Panc1 (cell line): Measurements from ENCODE around the gene MUC3A. TPM values are rescaled to one million over a fixed set of nuclear protein-coding genes. Genes with fewer than 3 reads are reported as not detected.
A peak's percentile ranks its signal among the peaks of the same experiment; 100 is the strongest.
"Not testable (repeated sequence)": the region's sequence is repeated elsewhere in the genome, so short reads cannot be mapped to it uniquely, and the experiment has no call there.

ENCODE experiments used
- ATAC-seq: fragments of 200-7000 bp; cut with Tn5 transposase; 2 replicates; pipeline ENCODE4 v1.9.1; 2020; ENCODE audit warnings: mild to moderate bottlenecking, moderate library complexity
- BruUV-seq: library from RNA; stranded (reverse); fragments of 400-500 nt; replicated peaks from 2 replicates; lab custom pipeline; 2021; lab: Mats Ljungman, UMichigan
- CTCF ChIA-PET: fragments of 300-600 bp; sonication (Branson Sonifier 250); formaldehyde crosslinking; loops from one replicate; lab custom pipeline; 2022; ENCODE audit warnings: antibody characterized with exemption; lab: Charles Lee
- POLR2A ChIA-PET: fragments of 300-600 bp; sonication (Branson Sonifier 250); formaldehyde crosslinking; loops from one replicate; lab custom pipeline; 2022; ENCODE audit warnings: antibody characterized with exemption; lab: Charles Lee
- DNase-seq: peaks from one replicate; pipeline ENCODE4 v3.0.0-alpha.2; 2010; ENCODE audit warnings: low read depth, low spot score
- H3K27ac ChIP-seq: 2 replicates; pipeline ENCODE4 v1.5.1; 2011; ENCODE audit warnings: mild to moderate bottlenecking, low read length, inconsistent platforms
- H3K27me3 ChIP-seq: fragments of 200-500 bp; sonication (Bioruptor generic); 2 replicates; pipeline ENCODE4 v1.6.0; 2014; ENCODE audit warnings: low read length, inconsistent platforms; ENCODE audit not compliant: control insufficient read depth, insufficient read depth
- H3K36me3 ChIP-seq: fragments of 200-500 bp; sonication (Bioruptor generic); 2 replicates; pipeline ENCODE4 v1.5.1; 2014; ENCODE audit warnings: inconsistent platforms, mild to moderate bottlenecking, low read length, moderate library complexity; ENCODE audit not compliant: control insufficient read depth, insufficient read depth
- H3K4me1 ChIP-seq: 2 replicates; pipeline ENCODE4 v1.5.1; 2011; ENCODE audit warnings: inconsistent platforms, mild to moderate bottlenecking, low read length, moderate library complexity; ENCODE audit not compliant: control insufficient read depth, insufficient read depth
- H3K4me3 ChIP-seq, 2 experiments: 2 replicates each; pipeline ENCODE4 v1.5.1; 2011 to 2012; ENCODE audit warnings: low read depth in 2 of 2, low read length in 2 of 2, mild to moderate bottlenecking in 2 of 2, inconsistent platforms in 1 of 2, moderate library complexity in 1 of 2
- H3K9me3 ChIP-seq: fragments of 200-500 bp; sonication (Bioruptor generic); 2 replicates; pipeline ENCODE4 v1.5.1; 2014; ENCODE audit warnings: low read depth, mild to moderate bottlenecking, inconsistent platforms, low read length, moderate library complexity; ENCODE audit not compliant: control insufficient read depth, insufficient read depth
- POLR2AphosphoS5 ChIP-seq: IDR thresholded peaks from 2 replicates; pipeline ENCODE4 v1.6.1; 2012; ENCODE audit warnings: mild to moderate bottlenecking, low read depth, low read length, moderate library complexity
- SIN3A ChIP-seq: IDR thresholded peaks from 2 replicates; pipeline ENCODE4 v1.6.1; 2012; ENCODE audit warnings: low read depth, mild to moderate bottlenecking, low read length, moderate library complexity, borderline replicate concordance; ENCODE audit not compliant: insufficient read depth
- TCF7L2 ChIP-seq: IDR thresholded peaks from 2 replicates; pipeline ENCODE4 v1.6.1; 2011; ENCODE audit warnings: mild to moderate bottlenecking, low read depth, low read length, inconsistent platforms
- in situ Hi-C: cut with HindIII; loops from 2 replicates; pipeline ENCODE4 v1.10.0; 2016; ENCODE audit warnings: low sequenced_read_pairs, low pct_unique_long_range_greater_than_20kb
- intact Hi-C: fragments of 100-400 bp; cut with micrococcal nuclease; formaldehyde crosslinking; loops from one replicate; pipeline ENCODE4 v1.10.0; 2022; ENCODE audit not compliant: unreplicated experiment
- total RNA-seq: library from RNA; stranded (reverse); gene quantifications from one replicate; pipeline ENCODE4 v1.2.1, GENCODE V29; 2021; ENCODE audit not compliant: unreplicated experiment
- TF ChIP-seq, protein P1 (sequence below), 2 experiments: IDR thresholded peaks; 2 replicates each; pipeline ENCODE4 v1.6.1; 2011 to 2012; ENCODE audit warnings: low read depth in 2 of 2, control low read depth in 1 of 2, low read length in 1 of 2, mild to moderate bottlenecking in 1 of 2, moderate library complexity in 1 of 2; ENCODE audit not compliant: insufficient read depth in 1 of 2
- TF ChIP-seq, protein P2 (sequence below): fragments of 450-650 bp; IDR thresholded peaks from 2 replicates; pipeline ENCODE4 v1.5.1; 2017; ENCODE audit warnings: mild to moderate bottlenecking

The MUC3A gene
- total RNA-seq, 1 experiment from 2014 or later: 24.7 TPM

DNA sequence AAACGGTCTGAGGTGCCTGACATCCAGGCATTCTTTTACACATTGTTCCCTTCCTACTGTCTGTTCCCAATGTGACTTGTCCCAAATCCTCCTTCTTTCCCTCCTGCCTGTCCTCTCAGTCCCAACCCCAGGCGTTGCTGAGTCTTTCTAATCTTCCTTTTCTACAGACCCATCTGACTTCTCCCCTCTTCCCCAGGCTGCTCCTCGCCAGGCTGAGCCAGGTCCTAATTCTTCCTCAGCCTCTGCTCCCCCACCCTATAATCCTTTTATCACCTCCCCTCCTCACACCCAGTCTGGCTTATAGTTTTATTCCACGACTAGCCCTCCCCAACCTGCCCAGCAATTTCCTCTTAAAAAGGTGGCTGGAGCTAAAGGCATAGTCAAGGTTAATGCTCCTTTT is 25.7 kb upstream of the MUC3A start:
- DNase-seq, intact Hi-C loops, H3K27ac ChIP-seq, BruUV-seq, POLR2A ChIA-PET, H3K4me3 ChIP-seq, ATAC-seq, in situ Hi-C loops, H3K9me3 ChIP-seq, H3K27me3 ChIP-seq, H3K36me3 ChIP-seq, CTCF ChIA-PET, H3K4me1 ChIP-seq: not testable (repeated sequence)

DNA sequence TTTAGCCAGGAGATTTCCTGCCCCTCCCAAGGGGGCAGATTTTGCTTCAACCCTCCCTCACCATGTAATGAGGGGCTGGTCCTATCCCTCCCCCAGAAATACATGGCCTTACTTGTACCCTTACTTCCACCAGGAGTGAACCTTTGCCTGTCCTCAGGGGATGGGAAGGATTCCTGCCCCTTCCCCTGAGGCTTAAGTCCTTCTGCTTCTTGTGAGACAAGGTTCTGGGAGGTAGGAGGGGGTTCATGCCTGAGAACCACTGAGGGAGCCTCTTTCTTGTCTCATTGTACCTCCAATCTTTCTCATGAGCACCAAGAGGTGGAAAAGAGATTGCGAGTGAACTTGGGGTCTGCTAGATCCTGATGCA is 19.5 kb upstream of the MUC3A start:
- no TSS peak for BruUV-seq
- ChIA-PET POLR2A (interaction anchor here (0.7 kb wide), 1 partner anchor 287 kb away, joined by 3 read pairs; the partner anchor contains the start of gene PLOD3), CTCF (no interaction called here)
- DNase-seq: no peak
- in situ Hi-C loops (no loop called here), intact Hi-C loops (no loop called here)
- H3K9me3 ChIP-seq: no peaks in the 10 kb centered on the region
- H3K27ac ChIP-seq: no peak overlapping the region; the same call in 1 of the 2 replicates
- H3K36me3 ChIP-seq: no peaks in the 10 kb centered on the region
- ATAC-seq: no peak
- TF ChIP-seq, protein P1, sequence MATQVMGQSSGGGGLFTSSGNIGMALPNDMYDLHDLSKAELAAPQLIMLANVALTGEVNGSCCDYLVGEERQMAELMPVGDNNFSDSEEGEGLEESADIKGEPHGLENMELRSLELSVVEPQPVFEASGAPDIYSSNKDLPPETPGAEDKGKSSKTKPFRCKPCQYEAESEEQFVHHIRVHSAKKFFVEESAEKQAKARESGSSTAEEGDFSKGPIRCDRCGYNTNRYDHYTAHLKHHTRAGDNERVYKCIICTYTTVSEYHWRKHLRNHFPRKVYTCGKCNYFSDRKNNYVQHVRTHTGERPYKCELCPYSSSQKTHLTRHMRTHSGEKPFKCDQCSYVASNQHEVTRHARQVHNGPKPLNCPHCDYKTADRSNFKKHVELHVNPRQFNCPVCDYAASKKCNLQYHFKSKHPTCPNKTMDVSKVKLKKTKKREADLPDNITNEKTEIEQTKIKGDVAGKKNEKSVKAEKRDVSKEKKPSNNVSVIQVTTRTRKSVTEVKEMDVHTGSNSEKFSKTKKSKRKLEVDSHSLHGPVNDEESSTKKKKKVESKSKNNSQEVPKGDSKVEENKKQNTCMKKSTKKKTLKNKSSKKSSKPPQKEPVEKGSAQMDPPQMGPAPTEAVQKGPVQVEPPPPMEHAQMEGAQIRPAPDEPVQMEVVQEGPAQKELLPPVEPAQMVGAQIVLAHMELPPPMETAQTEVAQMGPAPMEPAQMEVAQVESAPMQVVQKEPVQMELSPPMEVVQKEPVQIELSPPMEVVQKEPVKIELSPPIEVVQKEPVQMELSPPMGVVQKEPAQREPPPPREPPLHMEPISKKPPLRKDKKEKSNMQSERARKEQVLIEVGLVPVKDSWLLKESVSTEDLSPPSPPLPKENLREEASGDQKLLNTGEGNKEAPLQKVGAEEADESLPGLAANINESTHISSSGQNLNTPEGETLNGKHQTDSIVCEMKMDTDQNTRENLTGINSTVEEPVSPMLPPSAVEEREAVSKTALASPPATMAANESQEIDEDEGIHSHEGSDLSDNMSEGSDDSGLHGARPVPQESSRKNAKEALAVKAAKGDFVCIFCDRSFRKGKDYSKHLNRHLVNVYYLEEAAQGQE (IDR thresholded peaks at IDR 0.05; ENCODE audit: insufficient read depth in 1 of 2, low read depth in 2 of 2, low read length in 1 of 2): no peak
- no peak for TF ChIP-seq POLR2AphosphoS5
- TF ChIP-seq, protein P2, sequence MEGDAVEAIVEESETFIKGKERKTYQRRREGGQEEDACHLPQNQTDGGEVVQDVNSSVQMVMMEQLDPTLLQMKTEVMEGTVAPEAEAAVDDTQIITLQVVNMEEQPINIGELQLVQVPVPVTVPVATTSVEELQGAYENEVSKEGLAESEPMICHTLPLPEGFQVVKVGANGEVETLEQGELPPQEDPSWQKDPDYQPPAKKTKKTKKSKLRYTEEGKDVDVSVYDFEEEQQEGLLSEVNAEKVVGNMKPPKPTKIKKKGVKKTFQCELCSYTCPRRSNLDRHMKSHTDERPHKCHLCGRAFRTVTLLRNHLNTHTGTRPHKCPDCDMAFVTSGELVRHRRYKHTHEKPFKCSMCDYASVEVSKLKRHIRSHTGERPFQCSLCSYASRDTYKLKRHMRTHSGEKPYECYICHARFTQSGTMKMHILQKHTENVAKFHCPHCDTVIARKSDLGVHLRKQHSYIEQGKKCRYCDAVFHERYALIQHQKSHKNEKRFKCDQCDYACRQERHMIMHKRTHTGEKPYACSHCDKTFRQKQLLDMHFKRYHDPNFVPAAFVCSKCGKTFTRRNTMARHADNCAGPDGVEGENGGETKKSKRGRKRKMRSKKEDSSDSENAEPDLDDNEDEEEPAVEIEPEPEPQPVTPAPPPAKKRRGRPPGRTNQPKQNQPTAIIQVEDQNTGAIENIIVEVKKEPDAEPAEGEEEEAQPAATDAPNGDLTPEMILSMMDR: no peak
- no peak for TF ChIP-seq SIN3A
- no peak for TF ChIP-seq TCF7L2
- H3K4me3 ChIP-seq: no peak overlapping the region
- no peaks in the 10 kb centered on the region for H3K27me3 ChIP-seq
- no peaks in the 10 kb centered on the region for H3K4me1 ChIP-seq

DNA sequence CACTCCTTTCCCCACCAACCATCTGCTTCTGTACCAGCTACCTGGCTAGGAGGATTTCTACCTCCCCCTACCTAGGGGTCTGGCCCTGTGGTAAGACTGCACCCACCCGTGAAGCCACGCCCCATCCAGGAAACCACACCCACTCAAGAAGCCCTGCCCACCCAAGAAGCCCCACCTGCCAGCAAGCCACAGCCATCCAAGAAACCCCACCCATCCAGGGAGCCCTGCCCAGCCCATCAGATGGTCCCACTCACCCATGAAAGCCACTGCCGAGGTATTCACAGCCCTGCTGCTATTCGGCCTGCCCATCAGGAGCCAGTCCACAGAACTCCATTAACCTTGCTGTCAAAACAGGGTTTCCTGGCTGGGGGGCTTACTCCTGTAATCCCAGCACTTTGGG is 15.6 kb upstream of the MUC3A start:
- TF ChIP-seq TCF7L2: no peak
- TF ChIP-seq, protein P2: no peak
- no peak for TF ChIP-seq POLR2AphosphoS5
- TF ChIP-seq, protein P1 (IDR thresholded peaks at IDR 0.05; ENCODE audit: insufficient read depth in 1 of 2, low read depth in 2 of 2, low read length in 1 of 2): no peak
- intact Hi-C loops: no loop called here
- H3K9me3 ChIP-seq: no peaks in the 10 kb centered on the region
- no peaks in the 10 kb centered on the region for H3K4me1 ChIP-seq
- BruUV-seq: no TSS peak
- H3K27me3 ChIP-seq: no peaks in the 10 kb centered on the region
- H3K36me3 ChIP-seq: no peaks in the 10 kb centered on the region
- H3K4me3 ChIP-seq: no peak overlapping the region
- ChIA-PET POLR2A (no interaction called here), CTCF (no interaction called here)
- in situ Hi-C loops: no loop called here
- no peak overlapping the region for H3K27ac ChIP-seq
- ATAC-seq: peak; percentile 73
- DNase-seq: no peak

DNA sequence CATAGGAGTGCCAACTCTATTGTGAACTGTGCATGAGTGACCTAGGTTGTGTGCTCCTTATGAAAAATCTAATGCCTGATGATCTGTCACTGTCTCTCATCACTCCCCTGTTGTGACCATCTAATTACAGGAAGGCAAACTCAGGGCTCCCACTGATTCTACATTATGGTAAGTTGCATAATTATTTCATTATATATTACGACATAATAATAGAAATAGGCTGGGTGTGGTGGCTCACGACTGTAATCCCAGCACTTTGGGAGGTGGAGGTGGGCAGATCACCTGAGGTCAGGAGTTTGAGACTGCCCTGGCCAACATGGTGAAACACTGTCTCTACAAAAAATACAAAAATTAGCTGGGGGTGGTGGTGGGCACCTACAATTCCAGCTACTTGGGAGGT is 14.0 kb upstream of the MUC3A start:
- ATAC-seq, BruUV-seq, H3K27ac ChIP-seq, H3K9me3 ChIP-seq, H3K36me3 ChIP-seq, H3K4me1 ChIP-seq, H3K4me3 ChIP-seq, CTCF ChIA-PET, POLR2A ChIA-PET, DNase-seq, in situ Hi-C loops, intact Hi-C loops, H3K27me3 ChIP-seq: not testable (repeated sequence)
